Heart left ventricle (tissue), 13 donors: ENCODE data around the gene CYP4F22.

Experiments used
- POLR2A ChIP-seq, 2 donors: fragments of 450-650 bp; IDR thresholded peaks; one replicate each; pipeline ENCODE4 v1.6.1; 2017; ENCODE audit warnings: antibody characterized with exemption in 2 of 2, mild to moderate bottlenecking in 2 of 2, moderate library complexity in 2 of 2
- TF ChIP-seq, protein P1 (sequence below), 12 donors: fragments of 200-600 bp; sonication (generic) in 4 of 12; IDR thresholded peaks; one replicate each; pipeline versions ENCODE4 v1.5.0 to v1.8.0; 2018 to 2022; ENCODE audit warnings: antibody characterized with exemption in 12 of 12, mild to moderate bottlenecking in 5 of 12
- donor health status: ischemic (EF 13 %, LVEDD 7.1; RV severe dilation, severe dysfunction).
- donor health status: DM: no; HTN: yes; CAD: no.
- donor health status: DM: no; HTN: no; CAD: no.
- donor health status: ischemic (EF 25% LVEDD 6.9; RV normal size, moderate dysfunction).
- donor health status: ischemic (EF 25% LVEDD 5.7; RV mildly dilated, moderate dysfunction).
- donor health status: ischemic (EF 35%, LVEDD 5.7; RV mildly dilated, moderate dysfunction).
- donor health status: nonischemic (EF 11% LVEDD 7.7; RV severe dilation, severe dysfunction).
- donor health status: DM: yes; HTN: yes; CAD: no.
- donor health status: PGD.
- donor health status: ischemic (EF 29% LVEDD 5.4; RV normal size, mild dysfunction).
- donor health status: nonischemic (EF 23%, LVEDD 6.1; RV moderate dilation, normal function).

DNA sequence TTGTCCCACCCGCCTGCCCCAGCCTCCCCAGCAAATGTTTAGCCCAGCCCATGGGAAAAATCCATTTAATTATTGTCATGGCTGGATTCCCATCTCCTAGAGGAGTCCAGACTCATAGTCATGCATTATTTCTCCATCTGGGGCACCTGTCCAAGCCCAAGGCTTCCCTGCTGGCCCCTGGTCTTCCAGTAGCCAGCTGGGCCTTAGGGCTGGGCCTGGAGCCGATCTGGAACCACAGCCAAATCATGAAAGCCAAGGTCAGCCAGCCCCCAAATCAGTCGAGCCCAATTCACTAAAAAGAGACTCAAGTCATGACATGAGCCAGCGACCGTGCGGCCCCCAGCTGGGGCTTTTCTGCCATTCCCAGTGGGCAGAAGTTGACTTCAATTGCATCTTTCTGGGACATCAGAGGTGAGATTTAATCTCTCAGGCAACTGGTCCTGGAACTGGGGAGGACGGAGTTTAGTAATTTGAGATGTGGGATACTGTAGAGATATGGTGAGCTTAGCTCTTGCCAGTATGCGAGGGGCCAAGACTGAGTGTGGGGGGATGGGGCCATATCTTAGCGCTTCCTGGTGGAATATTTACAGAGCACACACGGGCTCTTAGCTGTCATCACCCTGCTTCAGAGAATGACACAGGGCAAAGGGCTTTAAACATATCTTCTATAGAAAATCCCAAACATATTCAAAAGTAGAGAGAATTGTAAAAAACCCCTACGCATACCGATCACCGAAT lies 19.7 kb upstream of the CYP4F22 start:
- no peak for TF ChIP-seq POLR2A (IDR thresholded peaks at IDR 0.05)
- TF ChIP-seq, protein P1, sequence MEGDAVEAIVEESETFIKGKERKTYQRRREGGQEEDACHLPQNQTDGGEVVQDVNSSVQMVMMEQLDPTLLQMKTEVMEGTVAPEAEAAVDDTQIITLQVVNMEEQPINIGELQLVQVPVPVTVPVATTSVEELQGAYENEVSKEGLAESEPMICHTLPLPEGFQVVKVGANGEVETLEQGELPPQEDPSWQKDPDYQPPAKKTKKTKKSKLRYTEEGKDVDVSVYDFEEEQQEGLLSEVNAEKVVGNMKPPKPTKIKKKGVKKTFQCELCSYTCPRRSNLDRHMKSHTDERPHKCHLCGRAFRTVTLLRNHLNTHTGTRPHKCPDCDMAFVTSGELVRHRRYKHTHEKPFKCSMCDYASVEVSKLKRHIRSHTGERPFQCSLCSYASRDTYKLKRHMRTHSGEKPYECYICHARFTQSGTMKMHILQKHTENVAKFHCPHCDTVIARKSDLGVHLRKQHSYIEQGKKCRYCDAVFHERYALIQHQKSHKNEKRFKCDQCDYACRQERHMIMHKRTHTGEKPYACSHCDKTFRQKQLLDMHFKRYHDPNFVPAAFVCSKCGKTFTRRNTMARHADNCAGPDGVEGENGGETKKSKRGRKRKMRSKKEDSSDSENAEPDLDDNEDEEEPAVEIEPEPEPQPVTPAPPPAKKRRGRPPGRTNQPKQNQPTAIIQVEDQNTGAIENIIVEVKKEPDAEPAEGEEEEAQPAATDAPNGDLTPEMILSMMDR (IDR thresholded peaks at IDR 0.05): no peak
